ENCODE data around the gene SENP6.

- TF ChIP-seq, protein P1, sequence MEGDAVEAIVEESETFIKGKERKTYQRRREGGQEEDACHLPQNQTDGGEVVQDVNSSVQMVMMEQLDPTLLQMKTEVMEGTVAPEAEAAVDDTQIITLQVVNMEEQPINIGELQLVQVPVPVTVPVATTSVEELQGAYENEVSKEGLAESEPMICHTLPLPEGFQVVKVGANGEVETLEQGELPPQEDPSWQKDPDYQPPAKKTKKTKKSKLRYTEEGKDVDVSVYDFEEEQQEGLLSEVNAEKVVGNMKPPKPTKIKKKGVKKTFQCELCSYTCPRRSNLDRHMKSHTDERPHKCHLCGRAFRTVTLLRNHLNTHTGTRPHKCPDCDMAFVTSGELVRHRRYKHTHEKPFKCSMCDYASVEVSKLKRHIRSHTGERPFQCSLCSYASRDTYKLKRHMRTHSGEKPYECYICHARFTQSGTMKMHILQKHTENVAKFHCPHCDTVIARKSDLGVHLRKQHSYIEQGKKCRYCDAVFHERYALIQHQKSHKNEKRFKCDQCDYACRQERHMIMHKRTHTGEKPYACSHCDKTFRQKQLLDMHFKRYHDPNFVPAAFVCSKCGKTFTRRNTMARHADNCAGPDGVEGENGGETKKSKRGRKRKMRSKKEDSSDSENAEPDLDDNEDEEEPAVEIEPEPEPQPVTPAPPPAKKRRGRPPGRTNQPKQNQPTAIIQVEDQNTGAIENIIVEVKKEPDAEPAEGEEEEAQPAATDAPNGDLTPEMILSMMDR (IDR thresholded peaks at IDR 0.05), result no peak
- TF ChIP-seq POLR2A (IDR thresholded peaks at IDR 0.05), result no peak
Observed at GRCh38 chr6:75745404-75745803, 143.7 kb downstream of the SENP6 start.

All from gastroesophageal sphincter (tissue), 3 donors.